Measurements from ENCODE around the gene CENPP.

CENPP gene

GRCh38 chr9:92315456-92315855 lies 10.3 kb upstream of the CENPP start:
- DNase-seq = no peak

GRCh38 chr9:92324431-92324830 lies 1.3 kb upstream of the CENPP start:
- DNase-seq = no peak

DNA sequence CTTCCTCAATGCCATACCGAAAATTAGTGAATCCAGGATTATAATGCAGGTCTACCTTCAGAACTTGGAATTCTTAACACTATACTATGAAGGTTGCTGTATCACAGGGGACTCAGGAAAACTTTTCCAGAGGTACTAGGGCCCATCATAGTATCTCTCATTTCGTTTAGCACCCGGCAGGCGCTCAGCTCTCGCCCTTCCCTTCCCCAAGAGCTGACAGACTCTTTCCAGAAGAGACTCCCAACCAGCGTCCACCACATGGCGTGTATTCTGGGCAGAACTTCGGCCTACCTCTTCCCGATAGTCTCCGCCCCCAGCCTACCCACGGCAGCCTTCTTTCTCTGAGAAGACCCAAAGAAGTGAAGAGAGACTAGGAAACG lies 874 bp upstream of the CENPP start:
- DNase-seq = no peak

DNA sequence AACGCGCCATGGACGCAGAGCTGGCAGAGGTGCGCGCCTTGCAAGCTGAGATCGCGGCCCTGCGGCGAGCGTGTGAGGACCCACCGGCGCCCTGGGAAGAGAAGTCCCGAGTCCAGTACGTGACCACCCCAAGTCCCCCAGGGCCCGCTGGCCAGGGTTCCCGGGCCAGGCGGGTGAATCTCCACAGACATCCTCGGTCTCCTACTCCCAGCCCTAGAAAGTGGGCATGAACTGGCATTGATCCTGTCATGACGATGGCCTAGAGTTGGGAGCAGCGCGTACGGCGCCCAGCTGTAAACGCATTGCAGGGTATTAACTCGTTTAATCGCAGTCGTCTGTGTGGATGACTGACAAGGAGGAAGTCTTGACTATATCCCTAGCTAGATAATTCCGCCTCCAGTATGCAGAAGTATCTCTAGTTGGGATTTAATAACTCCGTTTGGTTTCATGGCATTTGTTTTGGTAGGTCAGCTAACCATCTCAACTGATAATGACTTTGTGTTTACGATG lies 293 bp downstream of the CENPP start:
- DNase-seq = peak; percentile 41

DNA sequence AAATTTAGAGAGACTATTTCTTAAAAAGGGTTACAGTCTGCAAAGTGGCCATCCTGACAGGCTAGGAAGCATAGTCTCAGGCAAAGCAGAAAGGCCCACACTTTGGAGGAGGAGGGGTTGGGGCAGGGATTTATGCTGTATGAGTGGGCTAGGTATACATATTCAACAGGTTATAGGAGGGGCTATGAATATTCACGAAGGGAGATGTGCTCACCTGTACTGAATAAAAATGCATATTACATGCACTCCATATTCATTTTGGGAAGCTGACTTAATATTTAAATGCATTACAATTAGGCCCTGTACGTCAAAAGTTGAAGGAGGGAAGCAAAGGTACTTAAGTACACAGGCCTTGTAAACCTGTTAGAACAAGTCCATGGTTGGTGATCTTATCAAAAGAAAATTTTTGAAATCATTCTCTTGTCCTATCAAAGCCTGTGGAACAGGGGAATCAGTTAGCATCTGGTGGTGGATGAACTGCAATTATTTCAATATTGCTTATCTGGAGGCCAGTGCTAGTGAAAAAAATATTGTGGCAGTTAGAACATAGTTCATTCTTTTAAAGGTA lies 1.6 kb downstream of the CENPP start:
- DNase-seq = no peak

DNA sequence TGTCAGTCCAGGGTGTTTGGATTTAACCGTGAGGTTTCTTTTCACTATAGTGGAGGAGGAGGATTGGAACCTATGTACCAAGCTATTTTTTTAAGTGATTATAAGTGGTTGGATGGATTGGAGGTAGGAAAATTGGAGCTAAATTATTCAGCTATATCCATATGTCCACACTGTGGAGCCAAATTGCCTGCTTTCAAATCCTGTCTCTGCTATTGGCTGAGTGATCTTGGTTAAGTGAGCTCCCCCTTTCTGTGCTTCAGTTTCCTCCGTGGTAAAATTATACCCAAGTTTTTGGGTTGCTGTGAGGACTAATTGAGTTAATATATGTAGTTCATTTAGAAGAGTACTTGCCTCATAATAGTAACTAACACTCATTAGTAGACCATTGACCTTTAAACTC lies 2.5 kb downstream of the CENPP start:
- DNase-seq = peak; percentile 57

- no peak for DNase-seq
These were observed 7.0 kb downstream of the CENPP start for GRCh38 chr9:92332577-92333281.

- DNase-seq = no peak
These were observed 7.5 kb downstream of the CENPP start for GRCh38 chr9:92333282-92333634.

DNA sequence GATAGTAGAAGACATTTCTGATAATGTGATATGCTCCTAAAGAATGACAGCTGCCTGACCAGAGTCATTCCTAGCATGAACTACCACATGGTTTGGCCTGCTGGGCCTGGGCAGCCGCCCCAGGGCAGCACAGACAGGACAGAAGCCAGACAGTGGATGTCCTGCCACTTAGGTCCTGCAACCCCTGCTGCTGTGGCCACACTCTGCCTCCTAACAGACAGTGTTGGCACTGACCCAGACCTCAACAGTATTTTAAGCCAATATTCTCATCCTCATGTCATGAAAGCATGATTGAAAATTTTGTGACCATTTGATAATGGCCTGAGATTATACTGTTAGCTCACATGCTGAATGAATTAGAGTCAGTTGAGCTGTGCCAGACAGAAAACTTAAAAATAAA lies 15.8 kb downstream of the CENPP start:
- DNase-seq = no peak

DNA sequence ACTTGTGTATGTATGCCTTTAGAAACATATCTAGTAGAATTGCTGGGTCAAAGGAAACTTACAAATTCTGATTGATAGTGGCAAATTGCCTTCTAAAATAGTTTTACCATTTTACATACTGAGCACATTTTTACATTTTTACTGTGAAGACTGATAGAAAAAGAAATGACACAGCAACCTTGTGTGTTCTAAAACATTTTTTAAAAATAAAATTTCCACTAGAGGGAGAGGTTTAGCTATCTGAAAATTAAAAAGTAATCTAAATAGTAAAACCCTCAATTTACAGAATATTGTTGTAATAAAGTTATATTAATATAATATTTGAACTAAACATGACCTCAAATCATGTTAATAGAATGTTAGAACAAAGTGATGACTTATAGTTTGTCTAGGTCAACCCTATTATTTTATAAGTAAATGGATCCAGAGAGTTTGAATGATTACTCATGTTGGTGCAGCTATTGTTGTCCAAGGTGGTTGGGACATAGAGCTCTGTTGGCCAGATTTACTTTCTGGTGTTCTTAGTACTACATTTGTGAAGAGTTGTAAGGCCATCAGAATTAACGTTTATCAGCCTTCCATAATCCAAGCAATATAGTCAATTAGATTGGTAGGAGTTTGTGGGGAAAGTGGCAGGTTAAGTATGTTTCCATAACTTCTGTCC lies 17.2 kb downstream of the CENPP start:
- DNase-seq = no peak

DNA sequence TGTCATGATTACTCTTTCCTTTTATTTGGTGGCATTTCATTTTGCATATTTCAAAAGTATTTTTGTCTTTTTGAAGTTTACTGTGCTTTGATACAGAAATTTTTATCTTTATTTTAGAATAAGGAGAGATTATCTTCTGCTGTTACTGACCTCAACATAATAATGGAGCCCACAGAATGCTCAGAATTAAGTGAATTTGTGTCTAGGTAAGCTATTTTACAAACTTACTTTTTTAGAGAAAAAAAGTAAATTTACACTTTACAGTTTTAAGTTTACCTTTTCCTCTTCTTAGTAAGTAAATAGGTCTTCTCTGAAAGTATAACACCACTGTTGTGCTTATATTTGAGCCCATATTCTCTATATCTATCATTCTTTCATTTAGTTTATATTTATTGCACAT lies 19.8 kb downstream of the CENPP start:
- DNase-seq = no peak

- no peak for DNase-seq
These were observed 24.3 kb downstream of the CENPP start for GRCh38 chr9:92349771-92350739.

DNA sequence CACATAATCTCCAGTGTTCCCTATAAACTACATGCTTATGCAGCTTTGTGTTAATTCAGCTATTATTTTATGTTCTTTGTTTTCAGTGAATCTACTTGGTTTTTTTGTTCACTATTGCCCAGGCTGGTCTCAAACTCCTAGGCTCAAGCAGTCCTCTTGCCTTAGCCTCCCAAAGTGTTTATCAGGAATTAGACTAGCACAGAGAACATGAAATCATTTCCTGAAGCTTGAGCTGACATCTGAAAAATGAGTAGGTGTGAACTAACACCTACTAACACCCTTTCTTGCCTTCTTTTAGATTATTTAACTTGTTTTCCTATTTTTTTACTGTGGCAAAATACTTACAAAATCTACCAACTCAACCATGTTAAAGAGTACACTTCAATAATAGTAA lies 25.0 kb downstream of the CENPP start:
- no peak for DNase-seq

- DNase-seq = no peak
These were observed 27.3 kb downstream of the CENPP start for GRCh38 chr9:92353051-92353450.

GRCh38 chr9:92359394-92359995 lies 33.7 kb downstream of the CENPP start:
- DNase-seq = no peak

GRCh38 chr9:92360083-92360482 lies 34.3 kb downstream of the CENPP start:
- no peak for DNase-seq

DNA sequence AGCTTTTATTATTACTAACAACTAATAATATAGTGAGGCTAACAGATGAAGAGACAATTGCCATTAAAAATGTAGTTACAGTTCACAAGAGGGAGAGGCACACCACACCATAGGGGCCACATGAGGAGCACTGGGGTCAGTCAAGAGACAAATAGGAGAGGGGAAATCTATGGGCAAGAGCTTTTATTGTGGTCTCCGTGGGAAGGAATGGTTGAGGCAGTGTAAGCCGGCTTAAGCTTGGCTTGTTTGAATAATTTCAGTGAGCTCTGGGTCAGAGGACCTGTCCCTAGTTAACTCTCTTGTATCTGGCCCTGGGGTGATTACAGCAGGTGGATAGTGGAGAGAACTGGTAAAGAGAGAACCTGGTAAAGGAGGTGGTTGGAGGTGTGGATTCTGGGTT lies 43.3 kb downstream of the CENPP start:
- no peak for DNase-seq

DNA sequence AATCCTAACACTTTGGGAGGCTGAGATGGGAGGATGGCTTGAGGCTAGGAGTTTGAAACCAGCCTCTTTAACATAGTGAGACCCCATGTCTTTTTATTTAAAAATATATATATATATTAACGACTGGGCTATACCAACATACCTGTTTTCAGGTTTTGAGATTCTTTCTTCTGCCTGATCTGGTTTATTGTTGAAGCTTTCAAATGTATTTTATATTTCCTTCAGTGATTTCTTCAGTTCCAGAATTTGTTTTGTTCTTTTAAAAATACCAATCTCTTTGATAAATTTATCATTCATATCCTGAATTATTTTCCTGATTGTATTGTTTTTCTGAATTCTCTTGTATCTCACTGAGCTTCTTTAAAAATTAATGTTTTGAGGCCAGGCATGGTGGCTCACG lies 47.4 kb downstream of the CENPP start:
- DNase-seq = no peak

GRCh38 chr9:92377876-92378275 lies 52.1 kb downstream of the CENPP start:
- DNase-seq = peak; percentile 6

- no peak for DNase-seq
These were observed 53.3 kb downstream of the CENPP start for GRCh38 chr9:92378865-92379560.

GRCh38 chr9:92380603-92381002 lies 54.9 kb downstream of the CENPP start:
- no peak for DNase-seq

DNA sequence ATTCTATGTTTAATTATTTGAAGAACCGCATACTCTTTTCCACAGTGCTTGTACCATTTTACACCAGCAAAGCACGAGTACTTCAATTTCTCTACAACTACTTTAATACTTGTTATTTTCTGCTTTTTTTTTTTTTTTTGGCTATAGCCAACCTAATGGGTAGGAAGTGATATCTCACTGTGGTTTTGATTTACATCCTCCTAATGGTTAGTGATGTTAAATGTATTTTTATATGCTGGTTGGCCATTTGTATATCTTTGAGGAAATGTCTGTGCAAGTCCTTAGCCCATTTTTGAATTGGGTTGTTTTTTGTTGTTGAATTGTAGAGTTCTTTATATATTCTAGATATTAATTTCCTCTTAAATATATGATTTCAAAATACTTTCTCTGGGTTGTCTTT lies 56.0 kb downstream of the CENPP start:
- DNase-seq = no peak

All from NCI-H2171 treated with DMSO at 0.1 percent for 48 hours (cell line).